ENCODE results near the gene DNM3. TPM values are rescaled to one million over a fixed set of nuclear protein-coding genes. Genes with fewer than 3 reads are reported as not detected.

DNM3 gene
- total and polyA plus RNA-seq, 10 of the 15 experiments (the other 5 are each of a cell fraction or from before 2014, with no cell fraction given) = 0.03 to 1.5 (median 0.08) TPM; not detected in 3

GRCh38 chr1:171913385-171913784, 72.1 kb downstream of the DNM3 start (continued):
- TF ChIP-seq ZNF687 (IDR thresholded peaks at IDR 0.05) = no peak

GRCh38 chr1:171916315-171916771, 75.0 kb downstream of the DNM3 start:
- no peak for FAIRE-seq
- TF ChIP-seq USF2 (IDR thresholded peaks at IDR 0.05; ENCODE audit: borderline replicate concordance, low read depth, low read length) = no peak
- TF ChIP-seq RAD21 (IDR thresholded peaks at IDR 0.05; ENCODE audit: insufficient read depth, low read depth, low read length) = no peak
- no peak for TF ChIP-seq BRCA1 (IDR thresholded peaks at IDR 0.05; ENCODE audit: low read depth, low read length)
- TF ChIP-seq ZBTB33 (IDR thresholded peaks at IDR 0.05) = no peak
- no peak for TF ChIP-seq GATAD2B (conservative IDR thresholded peaks at IDR 0.05; ENCODE audit: low read depth)
- TF ChIP-seq NFXL1 (IDR thresholded peaks at IDR 0.05; ENCODE audit: borderline replicate concordance) = no peak
- TF ChIP-seq HCFC1 (IDR thresholded peaks at IDR 0.05; ENCODE audit: low read length) = no peak
- Histone ChIP-seq H3K9ac (ENCODE audit: control insufficient read depth, insufficient read depth, low read length) (no peak overlapping the region), H3K79me2 (ENCODE audit: control insufficient read depth, insufficient read depth, low read length) (no peaks in the 10 kb centered on the region), H3K27ac (ENCODE audit: control insufficient read depth, insufficient read depth) (no peak overlapping the region), H3K27me3 (replicated peaks in 1 of 2; ENCODE audit: control insufficient read depth in 2 of 2, insufficient read depth in 2 of 2, low read length in 1 of 2) (no peaks in the 10 kb centered on the region), H4K20me1 (ENCODE audit: control insufficient read depth, insufficient read depth) (no peaks in the 10 kb centered on the region), H3K4me3 (no peak overlapping the region), H3K4me2 (ENCODE audit: control insufficient read depth, insufficient read depth) (no peak overlapping the region), H3K4me1 (ENCODE audit: control insufficient read depth, insufficient read depth, low read length) (no peaks in the 10 kb centered on the region), H2AFZ (ENCODE audit: control insufficient read depth, low read depth, low read length) (no peak overlapping the region), H3K9me3 (replicated peaks; ENCODE audit: control insufficient read depth, insufficient read depth, low read length) (no peaks in the 10 kb centered on the region), H3K36me3 (ENCODE audit: control insufficient read depth in 2 of 2, insufficient read depth in 2 of 2, low read length in 1 of 2) (no peaks in the 10 kb centered on the region)
- in situ Hi-C loops (cut with MboI) = no loop called here
- ChIA-PET RAD21 (ENCODE audit: unreplicated experiment) (no interaction called here), POLR2A (no interaction called here), CTCF (interaction anchor here (0.9 kb wide), 1 partner anchor 114 kb away, joined by 3 read pairs; no protein-coding TSS in a partner anchor), SMC1A (ENCODE audit: uncharacterized antibody, unreplicated experiment) (interaction anchor here (0.9 kb wide), 1 partner anchor 11 kb away, joined by 3 read pairs; no protein-coding TSS in a partner anchor)
- no TSS peak for BruUV-seq (replicated peaks)
- WGBS (ENCODE audit: insufficient coverage, insufficient replicate concordance, low lambda C conversion rate, missing lambda C conversion rate) = 23% methylated on average over 3 of the region's 3 CpGs
- no peak for ATAC-seq
- no peak for DNase-seq (ENCODE audit: low read depth, low spot score)
- intact Hi-C loops (cut with micrococcal nuclease; ENCODE audit: unreplicated experiment) = no loop called here

Measured in GM12878 (cell line).